Measurements from ENCODE around the gene OR2C1. TPM values are rescaled to one million over a fixed set of nuclear protein-coding genes. Genes with fewer than 3 reads are reported as not detected.

Gene OR2C1
- total RNA-seq, 1 donor = not detected

GRCh38 chr16:3364774-3365427, 9.2 kb downstream of the OR2C1 start:
- no peaks in the 10 kb centered on the region for H3K79me2 ChIP-seq (ENCODE audit: insufficient read depth, low read length)
- peak overlapping the region; percentile 97 for H3K27ac ChIP-seq (ENCODE audit: low read depth, low read length)
- TF ChIP-seq CTCF (IDR thresholded peaks at IDR 0.05; ENCODE audit: extremely low read depth, low read depth, low read length) = no peak
- peaks cover 3% of the 10 kb centered on the region for H3K27me3 ChIP-seq (ENCODE audit: insufficient read depth, low read length)
- H3K36me3 ChIP-seq (ENCODE audit: insufficient read depth, low read length) = no peaks in the 10 kb centered on the region
- peak; percentile 96 for DNase-seq (ENCODE audit: insufficient read length, low spot score, missing footprints)
- H3K4me2 ChIP-seq (ENCODE audit: insufficient read depth, low read length) = peak overlapping the region; percentile 88
- peaks cover 4% of the 10 kb centered on the region for H3K4me1 ChIP-seq (ENCODE audit: insufficient read depth, low read length)
- H4K20me1 ChIP-seq (ENCODE audit: insufficient read depth, low read length) = no peaks in the 10 kb centered on the region
- peak overlapping the region; percentile 87 for H3K4me3 ChIP-seq (ENCODE audit: insufficient read depth, low read length)
- no peaks in the 10 kb centered on the region for H3K9me3 ChIP-seq (ENCODE audit: low read depth, low read length)
- peak overlapping the region; percentile 95 for H2AFZ ChIP-seq (ENCODE audit: low read length)

DNA sequence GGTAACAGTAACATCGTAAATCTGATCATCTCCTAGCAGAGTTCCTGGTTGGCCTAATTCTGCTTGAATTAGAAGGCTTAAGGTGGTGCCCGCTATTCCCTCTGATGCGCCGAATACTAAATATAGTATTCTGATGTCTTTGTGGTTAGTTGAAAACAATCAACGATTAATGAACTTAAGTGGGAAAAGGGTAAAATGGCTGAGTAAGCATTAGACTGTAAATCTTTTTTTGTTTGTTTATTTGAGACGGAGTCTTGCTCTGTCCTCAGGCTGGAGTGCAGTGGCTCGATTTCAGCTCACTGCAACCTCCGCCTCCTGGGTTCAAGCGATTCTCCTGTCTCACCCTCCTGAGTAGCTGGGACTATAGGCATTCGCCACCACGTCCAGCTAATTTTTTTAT, 13.4 kb downstream of the OR2C1 start:
- Histone ChIP-seq H3K4me3 (ENCODE audit: insufficient read depth, low read length) (no peak overlapping the region), H3K36me3 (ENCODE audit: insufficient read depth, low read length) (no peaks in the 10 kb centered on the region), H3K4me1 (ENCODE audit: insufficient read depth, low read length) (peaks cover 4% of the 10 kb centered on the region), H3K27ac (ENCODE audit: low read depth, low read length) (no peak overlapping the region), H3K4me2 (ENCODE audit: insufficient read depth, low read length) (no peak overlapping the region), H3K79me2 (ENCODE audit: insufficient read depth, low read length) (no peaks in the 10 kb centered on the region), H2AFZ (ENCODE audit: low read length) (no peak overlapping the region), H4K20me1 (ENCODE audit: insufficient read depth, low read length) (no peaks in the 10 kb centered on the region), H3K9me3 (ENCODE audit: low read depth, low read length) (no peaks in the 10 kb centered on the region), H3K27me3 (ENCODE audit: insufficient read depth, low read length) (no peaks in the 10 kb centered on the region)
- no peak for TF ChIP-seq CTCF (IDR thresholded peaks at IDR 0.05; ENCODE audit: extremely low read depth, low read depth, low read length)
- DNase-seq (ENCODE audit: insufficient read length, low spot score, missing footprints) = no peak

DNA sequence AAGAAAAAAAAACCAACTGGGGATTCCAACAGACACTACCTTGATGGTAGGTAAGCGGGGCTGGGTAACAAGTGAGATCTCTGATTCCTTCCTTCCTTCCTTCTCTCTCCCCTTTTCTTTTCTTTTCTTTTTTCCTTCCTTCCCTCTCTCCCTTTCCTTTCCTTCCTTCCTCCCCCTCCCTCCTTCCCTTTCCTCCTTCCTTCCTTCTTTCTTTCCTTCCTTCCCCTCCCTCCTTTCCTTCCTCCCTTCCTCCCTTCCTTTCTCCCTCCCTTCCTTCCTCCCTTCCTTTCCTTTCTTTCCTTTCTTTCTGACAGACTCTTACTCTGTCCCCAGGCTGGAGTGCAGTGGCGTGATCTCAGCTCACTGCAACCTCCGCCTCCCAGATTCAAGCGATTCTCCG, 20.0 kb downstream of the OR2C1 start:
- peaks cover 2% of the 10 kb centered on the region for H3K79me2 ChIP-seq (ENCODE audit: insufficient read depth, low read length)
- TF ChIP-seq CTCF (IDR thresholded peaks at IDR 0.05; ENCODE audit: extremely low read depth, low read depth, low read length) = no peak
- H2AFZ ChIP-seq (ENCODE audit: low read length) = no peak overlapping the region
- H3K4me3 ChIP-seq (ENCODE audit: insufficient read depth, low read length) = no peak overlapping the region
- no peak overlapping the region for H3K4me2 ChIP-seq (ENCODE audit: insufficient read depth, low read length)
- no peaks in the 10 kb centered on the region for H3K4me1 ChIP-seq (ENCODE audit: insufficient read depth, low read length)
- no peaks in the 10 kb centered on the region for H3K36me3 ChIP-seq (ENCODE audit: insufficient read depth, low read length)
- no peak for DNase-seq (ENCODE audit: insufficient read length, low spot score, missing footprints)
- H3K27ac ChIP-seq (ENCODE audit: low read depth, low read length) = no peak overlapping the region
- H3K9me3 ChIP-seq (ENCODE audit: low read depth, low read length) = peaks cover 8% of the 10 kb centered on the region
- no peaks in the 10 kb centered on the region for H3K27me3 ChIP-seq (ENCODE audit: insufficient read depth, low read length)
- no peaks in the 10 kb centered on the region for H4K20me1 ChIP-seq (ENCODE audit: insufficient read depth, low read length)

- Histone ChIP-seq H4K20me1 (ENCODE audit: insufficient read depth, low read length) (no peaks in the 10 kb centered on the region), H3K79me2 (ENCODE audit: insufficient read depth, low read length) (peaks cover 2% of the 10 kb centered on the region), H3K4me2 (ENCODE audit: insufficient read depth, low read length) (no peak overlapping the region), H3K27ac (ENCODE audit: low read depth, low read length) (no peak overlapping the region), H3K4me3 (ENCODE audit: insufficient read depth, low read length) (no peak overlapping the region), H3K36me3 (ENCODE audit: insufficient read depth, low read length) (peaks cover 10% of the 10 kb centered on the region), H2AFZ (ENCODE audit: low read length) (no peak overlapping the region), H3K4me1 (ENCODE audit: insufficient read depth, low read length) (no peaks in the 10 kb centered on the region), H3K9me3 (ENCODE audit: low read depth, low read length) (peaks cover 21% of the 10 kb centered on the region), H3K27me3 (ENCODE audit: insufficient read depth, low read length) (no peaks in the 10 kb centered on the region)
- TF ChIP-seq CTCF (IDR thresholded peaks at IDR 0.05; ENCODE audit: extremely low read depth, low read depth, low read length) = no peak
- DNase-seq (ENCODE audit: insufficient read length, low spot score, missing footprints) = no peak
Measured at GRCh38 chr16:3377917-3378316, 22.2 kb downstream of the OR2C1 start.

All from osteoblast (primary cell).